Panc1 (cell line): Measurements from ENCODE around the gene B4GALNT2. TPM values are rescaled to one million over a fixed set of nuclear protein-coding genes. Genes with fewer than 3 reads are reported as not detected.

Experiments
- ATAC-seq: fragments of 200-7000 bp; cut with Tn5 transposase; 2 replicates; pipeline ENCODE4 v1.9.1; 2020; ENCODE audit warnings: mild to moderate bottlenecking, moderate library complexity
- BruUV-seq: library from RNA; stranded (reverse); fragments of 400-500 nt; replicated peaks from 2 replicates; lab custom pipeline; 2021; lab: Mats Ljungman, UMichigan
- CTCF ChIA-PET: fragments of 300-600 bp; sonication (Branson Sonifier 250); formaldehyde crosslinking; loops from one replicate; lab custom pipeline; 2022; ENCODE audit warnings: antibody characterized with exemption; lab: Charles Lee
- POLR2A ChIA-PET: fragments of 300-600 bp; sonication (Branson Sonifier 250); formaldehyde crosslinking; loops from one replicate; lab custom pipeline; 2022; ENCODE audit warnings: antibody characterized with exemption; lab: Charles Lee
- DNase-seq: peaks from one replicate; pipeline ENCODE4 v3.0.0-alpha.2; 2010; ENCODE audit warnings: low read depth, low spot score
- H3K27ac ChIP-seq: 2 replicates; pipeline ENCODE4 v1.5.1; 2011; ENCODE audit warnings: mild to moderate bottlenecking, low read length, inconsistent platforms
- H3K27me3 ChIP-seq: fragments of 200-500 bp; sonication (Bioruptor generic); 2 replicates; pipeline ENCODE4 v1.6.0; 2014; ENCODE audit warnings: low read length, inconsistent platforms; ENCODE audit not compliant: control insufficient read depth, insufficient read depth
- H3K36me3 ChIP-seq: fragments of 200-500 bp; sonication (Bioruptor generic); 2 replicates; pipeline ENCODE4 v1.5.1; 2014; ENCODE audit warnings: inconsistent platforms, mild to moderate bottlenecking, low read length, moderate library complexity; ENCODE audit not compliant: control insufficient read depth, insufficient read depth
- H3K4me1 ChIP-seq: 2 replicates; pipeline ENCODE4 v1.5.1; 2011; ENCODE audit warnings: inconsistent platforms, mild to moderate bottlenecking, low read length, moderate library complexity; ENCODE audit not compliant: control insufficient read depth, insufficient read depth
- H3K4me3 ChIP-seq, 2 experiments: 2 replicates each; pipeline ENCODE4 v1.5.1; 2011 to 2012; ENCODE audit warnings: low read depth in 2 of 2, low read length in 2 of 2, mild to moderate bottlenecking in 2 of 2, inconsistent platforms in 1 of 2, moderate library complexity in 1 of 2
- H3K9me3 ChIP-seq: fragments of 200-500 bp; sonication (Bioruptor generic); 2 replicates; pipeline ENCODE4 v1.5.1; 2014; ENCODE audit warnings: low read depth, mild to moderate bottlenecking, inconsistent platforms, low read length, moderate library complexity; ENCODE audit not compliant: control insufficient read depth, insufficient read depth
- CTCF ChIP-seq: fragments of 450-650 bp; IDR thresholded peaks from 2 replicates; pipeline ENCODE4 v1.5.1; 2017; ENCODE audit warnings: mild to moderate bottlenecking
- POLR2AphosphoS5 ChIP-seq: IDR thresholded peaks from 2 replicates; pipeline ENCODE4 v1.6.1; 2012; ENCODE audit warnings: mild to moderate bottlenecking, low read depth, low read length, moderate library complexity
- REST ChIP-seq, 2 experiments: IDR thresholded peaks; 2 replicates each; pipeline ENCODE4 v1.6.1; 2011 to 2012; ENCODE audit warnings: low read depth in 2 of 2, control low read depth in 1 of 2, low read length in 1 of 2, mild to moderate bottlenecking in 1 of 2, moderate library complexity in 1 of 2; ENCODE audit not compliant: insufficient read depth in 1 of 2
- SIN3A ChIP-seq: IDR thresholded peaks from 2 replicates; pipeline ENCODE4 v1.6.1; 2012; ENCODE audit warnings: low read depth, mild to moderate bottlenecking, low read length, moderate library complexity, borderline replicate concordance; ENCODE audit not compliant: insufficient read depth
- TCF7L2 ChIP-seq: IDR thresholded peaks from 2 replicates; pipeline ENCODE4 v1.6.1; 2011; ENCODE audit warnings: mild to moderate bottlenecking, low read depth, low read length, inconsistent platforms
- in situ Hi-C: cut with HindIII; loops from 2 replicates; pipeline ENCODE4 v1.10.0; 2016; ENCODE audit warnings: low sequenced_read_pairs, low pct_unique_long_range_greater_than_20kb
- intact Hi-C: fragments of 100-400 bp; cut with micrococcal nuclease; formaldehyde crosslinking; loops from one replicate; pipeline ENCODE4 v1.10.0; 2022; ENCODE audit not compliant: unreplicated experiment
- total RNA-seq: library from RNA; stranded (reverse); gene quantifications from one replicate; pipeline ENCODE4 v1.2.1, GENCODE V29; 2021; ENCODE audit not compliant: unreplicated experiment

The B4GALNT2 gene
- total RNA-seq, 1 experiment from 2014 or later = not detected

- peaks cover 3% of the 10 kb centered on the region; the same call in 1 of the 2 replicates for H3K27me3 ChIP-seq
- DNase-seq (no peak), ATAC-seq (no peak)
- no peaks in the 10 kb centered on the region for H3K36me3 ChIP-seq
- TF ChIP-seq CTCF (no peak), SIN3A (no peak), TCF7L2 (no peak), REST (IDR thresholded peaks at IDR 0.05; ENCODE audit: insufficient read depth in 1 of 2, low read depth in 2 of 2, low read length in 1 of 2) (no peak), POLR2AphosphoS5 (no peak)
- no peaks in the 10 kb centered on the region for H3K9me3 ChIP-seq
- in situ Hi-C loops = no loop called here
- no peaks in the 10 kb centered on the region; the same call in 1 of the 2 replicates for H3K4me1 ChIP-seq
- BruUV-seq = no TSS peak
- no peak overlapping the region for H3K4me3 ChIP-seq
- intact Hi-C loops = no loop called here
- ChIA-PET POLR2A (interaction anchor here (0.7 kb wide), 1 partner anchor 117 kb away, joined by 3 read pairs; no protein-coding TSS in a partner anchor), CTCF (interaction anchor here (0.5 to 0.6 kb wide), 2 partner anchors 23 to 1593 kb away, joined by 3 to 5 read pairs; no protein-coding TSS in a partner anchor)
- H3K27ac ChIP-seq = no peak overlapping the region
Observed at GRCh38 chr17:49112936-49113335, 19.6 kb upstream of the B4GALNT2 start.

GRCh38 chr17:49114703-49115102 lies 17.9 kb upstream of the B4GALNT2 start:
- BruUV-seq = no TSS peak
- Histone ChIP-seq H3K36me3 (no peaks in the 10 kb centered on the region), H3K27me3 (peaks cover 3% of the 10 kb centered on the region; the same call in 1 of the 2 replicates), H3K4me3 (no peak overlapping the region), H3K27ac (no peak overlapping the region), H3K4me1 (no peaks in the 10 kb centered on the region), H3K9me3 (no peaks in the 10 kb centered on the region)
- POLR2A ChIA-PET = no interaction called here
- CTCF ChIA-PET = no interaction called here
- in situ Hi-C loops (no loop called here), intact Hi-C loops (no loop called here)
- DNase-seq (no peak), ATAC-seq (no peak)
- TF ChIP-seq POLR2AphosphoS5 (no peak), SIN3A (no peak), CTCF (no peak), TCF7L2 (no peak), REST (IDR thresholded peaks at IDR 0.05; ENCODE audit: insufficient read depth in 1 of 2, low read depth in 2 of 2, low read length in 1 of 2) (no peak)
